Stromal cell of bone marrow (primary cell): ENCODE results near the gene CS.
A peak's percentile ranks its signal among the peaks of the same experiment; 100 is the strongest.
"Not testable (repeated sequence)": the region's sequence is repeated elsewhere in the genome, so short reads cannot be mapped to it uniquely, and the experiment has no call there.

Experiments used
- DNase-seq: peaks from one replicate; pipeline ENCODE4 v3.0.0-alpha.2; 2012; ENCODE audit warnings: low read depth

Gene CS

GRCh38 chr12:56299853-56300643, at the start of gene CS:
Gene CS (minus strand): TSS chr12:56300330. CDS start chr12:56300201, 129 bp downstream.
- DNase-seq = peak; percentile 96

- DNase-seq = no peak
Observed at GRCh38 chr12:56348776-56349175, 48.6 kb upstream of the CS start.

DNA sequence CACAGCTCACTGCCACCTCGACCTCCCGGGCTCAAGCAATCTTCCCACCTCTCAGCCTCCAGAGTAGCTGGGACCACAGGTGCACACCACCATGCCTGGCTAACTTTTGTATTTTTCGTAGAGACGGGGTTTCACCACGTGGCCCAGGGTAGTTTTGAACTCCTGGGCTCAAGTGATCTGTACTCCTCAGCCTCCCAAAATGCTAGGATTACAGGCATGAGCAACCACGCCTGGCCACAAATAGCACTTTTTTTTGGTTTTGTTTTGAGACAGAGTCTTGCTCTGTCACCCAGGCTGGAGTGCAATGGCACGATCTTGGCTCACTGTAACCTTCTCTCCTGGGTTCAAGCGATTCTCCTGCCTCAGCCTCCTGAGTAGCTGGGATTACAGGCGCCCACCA, 47.1 kb upstream of the CS start:
- not testable (repeated sequence) for DNase-seq

- DNase-seq = no peak
Observed at GRCh38 chr12:56346675-56347074, 46.5 kb upstream of the CS start.

GRCh38 chr12:56342290-56342689, 42.2 kb upstream of the CS start:
- DNase-seq = not testable (repeated sequence)

DNA sequence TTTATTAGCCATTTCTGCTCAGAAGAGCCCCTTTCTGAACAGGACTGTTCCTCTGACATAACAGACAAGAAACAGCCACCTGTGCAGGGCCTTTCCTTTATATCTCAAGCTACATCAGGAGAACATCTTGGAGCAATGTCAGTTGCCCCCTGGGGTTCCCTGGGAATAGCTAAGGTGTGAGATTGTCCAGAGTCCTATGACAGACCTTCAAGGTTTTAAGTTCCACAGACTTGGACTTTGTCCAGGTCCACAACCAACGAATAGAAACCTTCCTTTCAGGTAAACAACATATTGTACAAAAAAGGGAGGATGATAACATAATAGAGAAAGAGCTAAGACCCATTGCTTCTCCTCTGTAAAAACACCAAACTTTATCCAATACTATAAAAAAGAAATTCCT, 41.5 kb upstream of the CS start:
- no peak for DNase-seq

DNA sequence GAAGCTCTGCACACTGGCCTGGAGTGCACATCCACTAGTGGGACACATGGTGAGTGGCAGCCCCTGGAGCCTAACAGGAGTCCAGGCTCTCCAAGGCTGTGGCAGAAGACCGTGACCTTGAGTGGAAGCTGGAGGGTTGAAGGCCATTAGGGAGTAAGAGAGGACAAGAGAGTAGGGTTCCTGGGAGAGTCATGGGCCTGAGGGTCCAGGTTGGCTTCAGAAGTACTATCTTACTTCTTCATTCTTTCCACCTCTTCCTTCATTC, 39.0 kb upstream of the CS start:
- no peak for DNase-seq

GRCh38 chr12:56338308-56339157, 38.4 kb upstream of the CS start, which contains the start of gene IL23A:
Gene IL23A (plus strand): TSS chr12:56338884. CDS start chr12:56339045, 161 bp downstream.
- no peak for DNase-seq

DNA sequence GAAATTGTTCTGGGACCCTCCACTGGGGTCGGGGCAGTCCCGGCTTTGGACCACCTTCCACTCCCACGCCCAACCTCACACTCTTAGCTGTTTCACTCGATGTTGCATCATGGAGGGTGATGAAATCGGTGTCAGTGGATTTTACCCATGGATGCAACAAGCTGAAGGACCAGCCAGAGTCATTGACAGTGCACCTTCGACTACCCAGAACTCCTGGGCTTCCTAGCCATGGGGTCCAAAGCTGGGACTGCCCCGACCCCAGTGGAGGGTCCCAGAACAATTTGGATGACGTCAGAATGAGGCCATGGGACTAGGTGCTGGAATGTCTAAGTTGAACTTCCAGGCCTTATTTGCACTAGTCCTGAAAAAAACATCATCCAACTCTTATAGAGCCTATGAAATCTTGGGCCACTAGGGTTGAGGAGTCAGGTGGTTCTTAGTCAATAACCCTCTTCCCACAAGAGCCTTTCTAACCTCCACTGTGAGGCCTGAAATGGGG, 37.7 kb upstream of the CS start:
- no peak for DNase-seq

GRCh38 chr12:56336361-56337167, 36.4 kb upstream of the CS start:
- no peak for DNase-seq

DNA sequence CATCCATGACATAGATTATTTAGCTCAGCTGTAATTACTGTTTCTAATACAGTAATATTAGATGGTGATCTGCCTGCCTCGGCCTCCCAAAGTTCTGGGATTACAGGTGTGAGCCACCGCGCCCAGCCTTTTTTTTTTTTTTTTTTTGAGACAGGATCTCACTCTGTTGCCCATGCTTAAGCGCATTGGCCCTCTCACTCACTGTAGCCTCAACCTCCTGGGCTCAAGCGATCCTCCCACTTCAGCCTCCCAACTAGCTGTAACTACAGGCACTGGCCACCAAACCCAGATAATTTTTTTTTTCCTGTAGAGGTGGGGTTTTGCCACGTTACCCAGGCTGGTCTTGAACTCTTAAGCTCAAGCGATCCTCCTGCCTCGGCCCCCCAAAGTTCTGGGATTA, 35.4 kb upstream of the CS start:
- DNase-seq = not testable (repeated sequence)

GRCh38 chr12:56334490-56334793, 34.3 kb upstream of the CS start:
- no peak for DNase-seq

DNA sequence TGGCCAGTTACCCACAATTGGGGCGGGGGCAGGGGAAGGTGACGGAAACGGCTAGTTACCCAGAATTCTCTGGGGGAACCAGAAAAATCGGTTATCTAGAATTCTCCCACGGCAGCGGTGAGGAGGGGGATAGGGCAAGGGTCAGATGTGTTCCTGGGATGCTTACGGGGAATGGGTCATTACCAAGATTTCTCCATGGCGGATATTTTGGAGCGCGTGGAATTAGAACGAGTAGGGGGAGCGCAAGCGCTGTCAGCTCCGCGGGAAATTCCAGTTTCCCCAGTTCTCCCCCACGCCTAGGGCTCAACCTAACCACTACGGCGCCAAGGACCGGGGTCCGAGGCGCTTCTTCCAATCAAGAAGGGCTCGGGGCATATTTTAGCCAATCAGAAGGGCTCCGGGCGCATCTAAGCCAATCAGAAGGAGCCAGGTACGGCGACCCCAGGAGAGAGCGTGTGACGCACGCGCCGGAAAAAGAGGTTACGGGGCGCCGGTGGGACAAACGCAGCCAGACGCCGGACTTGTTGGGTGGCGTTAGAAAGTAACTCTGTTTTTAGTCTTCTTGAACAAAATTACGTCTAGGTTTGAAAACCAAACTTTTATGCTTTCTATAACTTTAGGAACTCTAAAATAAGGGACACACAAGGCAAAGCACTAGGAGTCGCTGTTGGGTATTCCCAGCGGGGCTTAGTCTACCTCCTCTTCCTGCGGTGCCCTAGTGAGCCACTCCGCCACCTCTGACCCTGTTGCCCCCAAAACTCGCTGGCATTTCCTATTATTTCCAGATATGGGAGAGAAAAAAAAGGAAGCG, 33.8 kb upstream of the CS start, which contains the start of gene PAN2:
PAN2 (minus strand) TSS at position 322 of the 811 bp plus-strand sequence. CDS start 906 bp downstream, outside the sequence.
- DNase-seq = peak; percentile 97

- DNase-seq = no peak
Observed at GRCh38 chr12:56333197-56333678, 33.1 kb upstream of the CS start.

GRCh38 chr12:56332512-56333196, 32.5 kb upstream of the CS start:
- DNase-seq = no peak

DNA sequence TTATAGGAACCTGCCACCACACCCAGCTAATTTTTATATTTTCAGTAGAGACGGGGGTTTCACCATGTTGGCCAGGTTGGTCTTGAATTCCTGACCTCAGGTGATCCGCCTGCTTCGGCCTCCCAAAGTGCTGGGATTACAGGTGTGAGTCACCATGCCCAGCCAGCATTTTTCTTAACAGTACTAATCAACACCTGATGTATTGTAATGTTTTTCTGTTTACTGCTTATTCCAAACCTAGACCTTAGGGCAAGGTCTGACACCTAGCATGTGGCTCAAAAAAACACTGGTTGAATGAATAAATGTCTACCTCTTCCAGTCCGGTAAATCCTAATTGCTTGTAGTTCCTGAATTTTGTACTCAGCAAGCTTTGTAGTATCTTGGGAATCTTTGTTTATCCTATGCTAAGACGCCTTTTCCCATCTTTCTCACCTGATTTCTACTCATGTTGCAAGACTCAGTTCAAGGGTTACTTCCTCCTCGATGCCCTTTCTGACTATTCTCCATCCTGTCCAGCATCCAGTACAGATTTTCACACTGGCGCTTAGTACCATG, 30.9 kb upstream of the CS start:
- DNase-seq = no peak

GRCh38 chr12:56326533-56326932, 26.4 kb upstream of the CS start:
- DNase-seq = no peak

GRCh38 chr12:56326126-56326525, 26.0 kb upstream of the CS start:
- DNase-seq = no peak

- no peak for DNase-seq
Observed at GRCh38 chr12:56324206-56324605, 24.1 kb upstream of the CS start.

DNA sequence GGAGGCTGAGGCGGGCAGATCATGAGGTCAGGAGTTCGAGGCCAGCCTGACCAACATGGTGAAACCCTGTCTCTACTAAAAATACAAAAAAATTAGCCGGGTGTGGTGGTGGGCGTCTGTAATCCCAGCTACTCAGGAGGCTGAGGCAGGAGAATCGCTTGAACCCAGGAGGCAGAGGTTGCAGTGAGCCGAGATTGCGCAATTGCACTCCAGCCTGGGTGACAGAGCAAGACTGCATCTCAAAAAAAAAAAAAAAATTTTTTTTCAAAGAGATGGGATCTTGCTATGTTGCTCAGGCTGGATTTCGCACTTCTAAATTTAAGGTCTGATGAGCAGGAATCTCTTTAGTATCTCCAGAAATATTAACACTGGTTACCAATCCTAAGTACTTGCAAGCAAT, 21.5 kb upstream of the CS start:
- DNase-seq = not testable (repeated sequence)
